Activated naive CD4-positive, alpha-beta T cell (primary cell): ENCODE results near the gene IGFL4.

Source experiments
- DNase-seq, 4 experiments: peaks; one replicate each; lab custom pipeline; 2025; lab: John Stamatoyannopoulos, UW

Gene IGFL4

DNA sequence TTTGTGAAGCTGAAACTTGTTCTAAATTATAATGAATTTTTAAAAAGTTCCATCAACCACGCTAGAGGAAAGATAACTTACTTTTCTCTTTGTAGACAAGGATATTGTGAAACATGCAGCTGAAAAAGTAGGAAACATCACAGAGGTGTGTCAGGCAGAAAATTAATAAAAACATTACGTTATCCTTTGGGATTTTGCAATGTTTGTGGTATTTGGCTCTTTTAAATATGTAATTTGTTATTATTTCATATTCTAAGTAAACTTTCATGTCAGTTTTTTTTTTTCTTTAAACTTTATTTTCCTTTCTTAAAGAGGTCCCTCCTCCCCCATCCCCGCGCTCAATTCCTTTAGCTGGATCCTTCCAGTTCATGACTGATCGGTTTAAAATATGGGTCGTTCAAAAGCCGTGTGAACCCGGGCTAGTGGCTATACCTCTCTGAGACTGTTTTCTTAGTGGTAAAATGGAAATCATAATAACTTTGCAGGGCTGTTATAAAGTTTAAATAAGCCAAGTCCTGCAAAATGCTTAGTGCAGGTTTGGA lies 46.3 kb downstream of the IGFL4 start:
- no peak for DNase-seq

DNA sequence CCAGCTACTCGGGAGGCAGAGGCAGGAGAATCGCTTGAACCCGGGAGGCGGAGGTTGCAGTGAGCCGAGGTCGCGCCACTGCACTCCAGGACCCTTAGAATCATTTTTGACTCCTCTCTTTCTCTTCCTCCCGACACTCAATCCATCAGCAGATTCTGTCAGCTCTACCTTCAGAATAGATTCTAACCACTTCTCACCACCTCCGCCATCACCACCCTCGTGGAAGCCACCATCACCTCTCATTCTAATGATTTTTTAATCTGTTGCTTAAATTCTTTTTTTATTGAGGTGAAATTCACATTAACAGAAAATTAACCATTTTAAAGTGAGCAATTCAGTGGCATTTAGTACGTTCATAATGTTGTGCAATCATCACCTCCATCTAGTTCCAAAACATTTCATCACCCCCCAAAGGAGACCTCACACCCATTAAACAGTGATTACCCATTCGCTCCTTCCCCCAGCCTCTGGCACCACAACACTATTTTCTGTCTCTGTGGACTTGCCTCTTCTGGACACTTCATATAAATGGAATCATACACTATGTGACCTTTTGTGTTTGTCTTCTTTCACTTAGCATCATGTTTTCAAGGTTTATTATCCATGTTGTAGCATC lies 50.6 kb downstream of the IGFL4 start:
- no peak for DNase-seq
